Activated gamma-delta T cell treated with Interleukin-2 at 50 U/mL for 16 hours (primary cell): Measurements from ENCODE around the gene RNF220.
"Not testable (repeated sequence)": the region's sequence is repeated elsewhere in the genome, so short reads cannot be mapped to it uniquely, and the experiment has no call there.

Experiments
- DNase-seq: peaks from one replicate; pipeline ENCODE4 v3.0.0-alpha.2; 2020

Gene RNF220

GRCh38 chr1:44661781-44662682 lies 257.0 kb downstream of the RNF220 start:
- no peak for DNase-seq

DNA sequence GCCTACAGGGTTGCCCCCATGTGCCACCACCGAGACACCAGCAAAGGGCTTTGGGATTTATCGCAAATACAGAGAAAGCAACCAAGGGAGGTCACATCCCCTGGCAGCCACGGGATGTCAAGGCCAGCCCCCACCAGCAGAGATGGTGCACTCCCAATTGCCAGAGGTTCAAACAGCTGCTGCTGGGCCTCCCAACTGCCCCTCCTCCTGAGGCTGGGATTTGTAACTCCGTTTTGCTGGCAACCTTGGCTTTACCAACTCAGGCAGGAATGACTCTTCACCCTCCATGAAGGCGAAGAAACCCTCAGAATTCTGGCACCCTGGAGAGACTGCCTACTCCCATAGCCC lies 257.6 kb downstream of the RNF220 start:
- DNase-seq = no peak

GRCh38 chr1:44663417-44663816 lies 258.4 kb downstream of the RNF220 start:
- no peak for DNase-seq

- no peak for DNase-seq
Observed at GRCh38 chr1:44664730-44665370, 259.8 kb downstream of the RNF220 start.

DNA sequence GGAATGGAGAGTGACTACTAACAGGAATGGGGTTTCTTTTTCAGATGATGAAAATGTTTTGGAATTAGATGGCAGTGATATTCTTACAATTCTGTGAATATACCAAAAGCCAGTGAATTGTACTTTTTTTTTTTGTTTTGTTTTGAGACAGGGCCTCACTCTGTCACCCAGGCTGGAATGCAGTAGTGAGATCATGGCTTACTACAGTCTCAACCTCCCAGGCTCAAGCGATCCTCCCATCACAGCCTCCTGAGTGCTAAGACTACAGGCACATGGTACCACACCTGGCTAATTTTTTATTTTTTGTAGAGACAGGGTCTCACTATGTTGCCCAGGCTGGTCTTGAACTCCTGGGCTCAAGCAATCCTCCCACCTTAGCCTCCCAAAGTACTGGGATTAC lies 261.7 kb downstream of the RNF220 start:
- DNase-seq = not testable (repeated sequence)

DNA sequence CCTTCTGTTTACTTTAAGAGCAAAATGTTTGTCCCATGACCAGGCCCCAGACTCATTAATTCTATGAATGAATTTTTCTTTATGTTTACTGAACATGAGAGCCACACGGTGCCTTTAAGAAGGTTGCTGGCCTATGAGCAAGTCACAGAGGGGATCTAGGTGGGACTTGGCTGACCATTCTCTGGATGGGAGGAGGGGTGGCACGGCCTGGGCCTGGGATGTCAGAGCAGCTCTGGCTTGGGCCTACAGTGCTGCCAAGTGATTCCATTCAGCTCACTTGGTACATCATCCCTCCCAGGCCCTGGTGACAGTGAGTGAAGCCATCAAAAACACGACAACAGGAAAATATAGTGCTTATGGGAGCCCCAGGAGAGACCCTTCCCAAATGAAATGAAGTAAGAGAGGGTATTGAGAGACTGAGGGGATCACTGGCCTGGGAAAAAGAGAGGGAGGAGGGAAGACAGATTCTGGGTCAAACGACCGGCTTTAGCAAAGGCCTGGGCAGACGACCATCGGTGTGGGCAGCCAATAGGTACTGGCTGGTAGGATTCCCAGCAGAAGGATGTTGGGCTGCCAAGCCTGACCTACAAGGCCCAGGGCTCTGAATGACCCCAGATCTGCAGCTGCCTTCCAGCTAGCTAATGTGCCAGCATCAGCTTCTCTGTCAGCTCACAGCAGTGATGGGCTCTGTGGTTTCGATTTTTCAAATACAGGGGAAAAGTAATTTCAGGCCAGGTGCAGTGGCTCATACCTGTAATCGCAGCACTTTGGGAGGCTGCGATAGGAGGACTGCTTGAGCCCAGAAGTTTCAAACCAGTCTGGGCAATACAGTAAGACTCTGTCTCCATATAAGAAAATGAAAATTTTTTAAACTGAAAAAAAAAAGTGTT lies 265.9 kb downstream of the RNF220 start:
- DNase-seq = no peak

DNA sequence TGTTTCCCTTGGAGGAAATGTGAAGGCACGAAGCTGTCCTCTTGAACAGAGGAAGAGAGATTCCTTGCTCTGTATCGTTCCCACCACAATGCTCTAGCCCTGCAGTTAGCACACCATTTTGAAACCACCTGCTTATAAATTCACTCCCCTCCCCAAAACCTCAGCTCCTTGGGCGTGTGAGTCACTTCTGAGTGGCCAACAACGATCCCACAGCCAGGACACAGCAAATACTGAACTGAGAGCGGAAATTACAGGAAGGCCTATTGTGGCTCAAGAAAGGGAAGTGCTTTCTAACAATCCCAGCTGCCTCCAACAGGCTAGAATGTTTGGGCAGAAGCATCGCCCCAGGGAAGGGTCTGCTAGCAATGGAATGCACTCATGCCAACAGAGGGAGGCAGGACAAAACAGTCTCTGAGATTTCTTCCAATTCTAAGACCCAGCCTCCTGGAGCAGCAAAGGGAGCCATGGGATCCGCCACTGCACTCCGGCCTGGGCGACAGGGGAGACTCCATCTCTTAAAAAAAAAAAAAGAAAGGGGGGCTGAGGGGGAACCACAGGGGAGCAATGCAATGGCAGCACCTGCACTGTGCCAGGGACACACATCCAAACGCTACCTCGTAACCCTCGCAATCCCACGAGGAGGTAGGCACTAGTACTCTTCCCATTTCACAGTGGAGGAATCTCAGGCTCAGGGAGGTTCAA lies 267.4 kb downstream of the RNF220 start:
- no peak for DNase-seq

- DNase-seq = no peak
Observed at GRCh38 chr1:44672961-44673674, 268.1 kb downstream of the RNF220 start.

DNA sequence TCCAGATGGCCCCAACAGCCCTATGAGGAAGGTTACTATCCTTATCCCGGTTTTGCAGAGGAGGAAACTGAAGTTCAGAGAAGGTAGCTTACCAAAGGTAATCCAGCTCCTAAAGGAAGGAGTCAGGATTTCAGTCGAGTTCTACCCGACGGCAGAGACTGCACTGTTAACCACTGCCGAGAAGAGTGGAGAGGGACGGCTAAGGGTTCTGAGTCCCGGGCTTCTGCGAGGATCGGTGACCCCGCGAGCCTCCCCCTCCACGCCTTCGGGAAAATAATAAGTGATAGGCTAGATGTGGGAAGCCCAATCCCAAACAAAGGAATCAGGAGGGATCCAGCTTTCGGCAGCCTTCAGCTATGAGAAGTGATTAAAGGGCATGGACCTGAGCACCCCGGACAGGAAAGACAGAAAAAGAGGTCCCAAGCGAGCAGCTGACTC lies 268.6 kb downstream of the RNF220 start:
- DNase-seq = no peak

DNA sequence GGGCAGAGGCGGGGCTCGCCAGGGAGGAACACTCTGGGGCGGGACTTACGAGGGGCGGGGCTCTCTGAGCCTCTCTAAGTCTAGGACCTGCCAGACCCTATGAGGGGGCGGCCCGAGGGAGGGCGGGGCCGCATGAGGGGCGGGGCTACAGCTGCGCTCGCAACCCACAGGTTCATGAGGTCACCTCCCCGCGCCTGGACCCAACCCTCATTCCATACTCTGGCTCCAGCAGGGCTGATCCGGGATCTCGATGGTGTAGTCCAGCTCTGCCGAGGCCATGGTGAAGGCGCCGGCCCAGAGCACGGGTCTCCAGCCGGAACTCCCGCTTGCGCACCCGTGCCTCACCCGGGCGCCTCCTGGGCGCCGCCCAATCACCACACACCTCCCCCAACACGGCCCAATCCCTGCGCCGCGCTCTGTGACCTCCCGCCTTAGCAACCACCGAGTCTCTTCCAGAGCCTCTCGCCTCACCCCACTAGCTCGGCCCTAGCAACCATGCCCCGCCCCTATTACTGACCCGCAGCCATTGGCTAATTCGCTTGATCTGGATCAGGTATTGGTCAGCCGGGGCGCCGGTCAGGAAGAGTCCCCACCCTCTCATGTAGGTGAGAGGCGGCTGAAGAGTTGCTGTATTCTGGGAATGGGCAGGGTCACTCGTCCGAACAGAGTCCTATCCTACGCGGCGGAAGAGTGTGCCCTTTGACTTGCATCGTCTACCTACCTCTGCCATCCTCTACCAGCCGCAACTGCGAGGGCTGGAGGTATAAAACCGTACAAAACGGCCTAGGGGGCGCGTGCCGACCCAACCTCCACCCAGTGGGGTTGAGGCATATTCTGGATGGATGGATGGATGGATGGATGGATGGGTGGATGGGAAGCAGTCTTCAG lies 269.3 kb downstream of the RNF220 start, which contains the start of the genes ARMH1 and TMEM53:
TSS of gene ARMH1 (plus strand) at position 602 of the 888 bp plus-strand sequence. CDS start 14,984 bp downstream, outside the sequence.
TSS of gene TMEM53 (minus strand) at position 369 of the 888 bp plus-strand sequence. CDS start at position 279, 90 bp downstream.
- peak; percentile 96 for DNase-seq

- no peak for DNase-seq
Observed at GRCh38 chr1:44675186-44675585, 270.1 kb downstream of the RNF220 start.

DNA sequence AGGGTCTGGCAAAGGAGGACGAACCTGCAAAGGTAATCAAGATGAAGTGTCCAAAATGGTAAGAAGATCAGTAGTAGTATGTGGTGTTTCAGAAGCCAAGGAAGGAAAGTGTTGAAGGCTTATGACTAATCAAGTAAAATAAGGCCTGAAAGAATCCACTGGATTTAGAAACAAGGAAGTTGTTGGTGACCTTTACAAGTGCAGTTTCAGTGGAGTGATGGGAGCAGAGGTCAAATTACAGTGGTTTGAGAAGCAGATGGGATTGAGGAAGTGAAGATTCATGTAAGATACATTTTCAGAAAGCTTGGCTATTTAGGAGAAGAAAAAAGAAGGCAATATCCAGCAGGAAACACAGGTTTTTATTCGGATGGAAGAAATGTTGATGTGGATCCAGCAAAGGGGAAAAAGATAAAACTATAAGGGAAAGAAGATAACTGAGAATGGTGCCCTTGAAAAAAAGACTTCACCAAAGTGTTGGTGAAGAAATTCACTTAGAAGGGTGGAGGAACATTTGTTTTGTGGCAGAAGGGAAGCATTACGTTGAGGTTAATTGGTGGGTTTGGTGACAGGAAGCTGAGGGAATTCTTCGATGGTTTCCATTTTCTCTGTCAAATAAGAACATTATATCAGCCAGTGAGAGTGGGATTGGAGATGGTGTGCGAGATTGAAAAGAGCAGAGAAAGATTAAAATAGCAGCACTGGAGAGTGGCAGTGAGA lies 271.6 kb downstream of the RNF220 start:
- no peak for DNase-seq

- DNase-seq = no peak
Observed at GRCh38 chr1:44677201-44677766, 272.2 kb downstream of the RNF220 start.

DNA sequence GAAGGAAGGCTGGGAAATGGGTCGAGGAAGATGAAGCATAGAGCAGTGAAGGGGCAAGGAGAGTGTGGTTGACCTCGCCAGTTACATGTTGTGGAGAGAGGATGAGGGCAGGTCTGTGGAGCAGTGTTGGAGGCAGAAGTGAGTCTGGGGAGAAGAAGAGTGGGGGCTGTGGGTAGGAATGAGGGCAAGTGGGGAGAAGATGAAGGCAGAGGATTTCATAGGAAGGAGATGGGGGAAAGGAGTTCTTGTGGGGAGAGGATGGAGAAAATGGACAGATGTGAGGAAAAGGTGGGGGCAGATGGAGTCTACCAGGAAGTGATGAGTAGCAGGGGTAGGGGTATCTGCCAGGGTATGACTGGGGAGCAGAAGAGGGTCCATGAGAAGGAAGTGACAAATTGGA lies 273.1 kb downstream of the RNF220 start:
- DNase-seq = no peak

DNA sequence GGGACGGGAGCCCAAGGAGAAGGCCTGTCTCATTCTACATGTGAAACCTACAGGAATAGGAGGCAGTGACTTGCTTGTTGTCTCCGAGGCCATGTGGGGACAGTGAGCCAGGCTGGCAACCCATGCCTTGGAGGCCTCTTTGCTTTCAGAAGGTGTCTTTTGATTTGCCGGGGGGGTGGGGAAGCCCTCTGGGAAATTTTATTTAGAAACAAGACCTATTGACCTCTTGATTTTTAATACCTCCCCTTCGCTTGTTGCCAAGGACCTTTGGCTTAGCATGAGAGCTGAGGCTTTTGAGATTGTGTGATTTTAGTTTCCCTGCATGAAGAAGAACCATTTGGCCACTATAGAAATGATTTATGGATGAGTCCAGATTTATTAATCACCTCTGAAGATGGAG lies 273.6 kb downstream of the RNF220 start:
- DNase-seq = no peak

- DNase-seq = no peak
Observed at GRCh38 chr1:44679468-44679867, 274.4 kb downstream of the RNF220 start.

GRCh38 chr1:44681905-44682882 lies 277.1 kb downstream of the RNF220 start:
- DNase-seq = no peak

DNA sequence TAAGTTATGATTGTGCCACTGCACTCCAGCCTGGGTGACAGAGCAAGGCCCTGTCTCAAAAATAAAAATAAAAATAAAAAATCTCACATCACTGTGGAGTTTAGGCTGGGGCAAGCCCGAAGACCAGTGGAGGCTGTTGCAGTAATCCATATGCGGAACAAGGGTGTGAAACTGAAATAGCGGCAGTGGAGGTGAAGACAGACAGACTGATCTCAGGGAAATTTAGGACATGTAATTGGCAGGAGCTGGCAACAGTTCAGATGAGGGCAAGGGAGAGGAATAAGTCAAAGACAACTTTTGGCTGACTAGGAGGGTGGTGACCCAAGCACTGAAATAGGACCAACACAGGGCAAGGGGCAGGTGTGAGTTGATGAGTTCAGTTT lies 277.8 kb downstream of the RNF220 start:
- DNase-seq = no peak
